Keratinocyte (primary cell): ENCODE data around the gene ANGPTL2. TPM values are rescaled to one million over a fixed set of nuclear protein-coding genes. Genes with fewer than 3 reads are reported as not detected.

Source experiments
- DNase-seq: peaks from one replicate; pipeline ENCODE4 v3.0.0-alpha.2; 2011; ENCODE audit warnings: low read depth, missing footprints, low spot score
- FAIRE-seq: peaks from 2 replicates; lab custom pipeline; 2011; peaks lifted over from hg19 to GRCh38; lab: Jason Lieb, UNC
- H2AFZ ChIP-seq: 2 replicates; pipeline ENCODE4 v1.6.0; 2012; ENCODE audit warnings: low read length, control low read depth, inconsistent platforms; ENCODE audit not compliant: control insufficient read depth
- H3K27ac ChIP-seq: 2 replicates; pipeline ENCODE4 v1.5.1; 2011; ENCODE audit warnings: low read length; ENCODE audit not compliant: control insufficient read depth, insufficient read depth
- H3K27me3 ChIP-seq: 3 replicates; pipeline ENCODE4 v1.6.0; 2011; ENCODE audit warnings: low read length; ENCODE audit not compliant: control insufficient read depth, insufficient read depth; ENCODE audit errors: extremely low read depth
- H3K36me3 ChIP-seq, 2 experiments: 2 replicates in 1 of 2; 3 replicates in 1 of 2; pipeline ENCODE4 v1.5.1; 2011; ENCODE audit warnings: low read length in 2 of 2, mild to moderate bottlenecking in 1 of 2; ENCODE audit not compliant: control insufficient read depth in 2 of 2, insufficient read depth in 2 of 2; ENCODE audit errors: extremely low read depth in 1 of 2
- H3K4me1 ChIP-seq: 3 replicates; pipeline ENCODE4 v1.5.1; 2011; ENCODE audit warnings: low read length; ENCODE audit not compliant: control insufficient read depth, insufficient read depth; ENCODE audit errors: extremely low read depth
- H3K4me2 ChIP-seq: 3 replicates; pipeline ENCODE4 v1.6.0; 2011; ENCODE audit warnings: low read depth, low read length; ENCODE audit not compliant: control insufficient read depth, insufficient read depth; ENCODE audit errors: extremely low read depth
- H3K4me3 ChIP-seq, 3 experiments: fragments of 200-600 bp in 1 of 3; sonication (generic) in 1 of 3; 2 replicates in 2 of 3; 3 replicates in 1 of 3; pipeline ENCODE4 v1.5.1; 2011 to 2016; ENCODE audit warnings: low read length in 3 of 3, mild to moderate bottlenecking in 3 of 3, control low read depth in 2 of 3, inconsistent platforms in 1 of 3, low read depth in 1 of 3, mixed read lengths in 1 of 3, mixed run types in 1 of 3, moderate library complexity in 1 of 3; ENCODE audit not compliant: control insufficient read depth in 2 of 3, insufficient read depth in 2 of 3; ENCODE audit errors: extremely low read depth in 1 of 3
- H3K79me2 ChIP-seq: 2 replicates; pipeline ENCODE4 v1.6.0; 2012; ENCODE audit warnings: low read length; ENCODE audit not compliant: control insufficient read depth, insufficient read depth
- H3K9ac ChIP-seq: 3 replicates; pipeline ENCODE4 v1.6.0; 2011; ENCODE audit warnings: low read length; ENCODE audit not compliant: control insufficient read depth, insufficient read depth; ENCODE audit errors: extremely low read depth
- H3K9me1 ChIP-seq: 3 replicates; pipeline ENCODE4 v1.6.0; 2011; ENCODE audit warnings: low read length; ENCODE audit not compliant: control insufficient read depth, insufficient read depth; ENCODE audit errors: extremely low read depth
- H3K9me3 ChIP-seq: 2 replicates; pipeline ENCODE4 v1.5.1; 2012; ENCODE audit warnings: low read depth, low read length; ENCODE audit not compliant: control insufficient read depth
- H4K20me1 ChIP-seq: 3 replicates; pipeline ENCODE4 v1.6.0; 2011; ENCODE audit warnings: low read length; ENCODE audit not compliant: control insufficient read depth, insufficient read depth; ENCODE audit errors: extremely low read depth
- EZH2 ChIP-seq: IDR thresholded peaks from one replicate; pipeline ENCODE4 v1.6.1; 2012; ENCODE audit warnings: inconsistent platforms, mild to moderate bottlenecking, low read length, moderate library complexity
- dilution Hi-C: fragments of 300-500 bp; cut with MboI; formaldehyde crosslinking; loops from one replicate; pipeline ENCODE4 v1.7.0; 2020; ENCODE audit warnings: low sequenced_read_pairs; ENCODE audit not compliant: extremely low pct_ligation_motif_present
- polyA plus RNA-seq, 5 experiments: library from polyadenylated mRNA; depleted of rRNA in 3 of 5; stranded (reverse) in 3 of 5; stranded (forward) in 1 of 5; unstranded in 1 of 5; fragments of >200 nt; gene quantifications; 1 replicate in 1 of 5; 2 replicates in 3 of 5; 3 replicates in 1 of 5; pipeline versions ENCODE4 v1.2.1 to v1.2.3, GENCODE V29; 2011 to 2012; ENCODE audit warnings: missing spikeins in 2 of 5, low read depth in 1 of 5, low replicate concordance in 1 of 5
- TF ChIP-seq, protein P1 (sequence below), 3 experiments: IDR thresholded peaks in 1 of 3; conservative IDR thresholded peaks in 1 of 3; optimal IDR thresholded peaks in 1 of 3; 2 replicates in 2 of 3; 3 replicates in 1 of 3; pipeline versions ENCODE3 to v1.5.1; 2011; ENCODE audit warnings: low read length in 3 of 3, mild to moderate bottlenecking in 3 of 3, moderate library complexity in 2 of 3, control low read depth in 1 of 3, inconsistent platforms in 1 of 3; ENCODE audit not compliant: insufficient read depth in 2 of 3; ENCODE audit errors: extremely low read depth in 1 of 3

The ANGPTL2 gene
- polyA plus RNA-seq, 1 donor (not counting 4 experiments of a cell fraction or from before 2014, with no cell fraction given): 0.18 TPM

- no peak overlapping the region for H2AFZ ChIP-seq
- H3K36me3 ChIP-seq: no peaks in the 10 kb centered on the region
- FAIRE-seq: no peak
- no peak for DNase-seq
- H3K79me2 ChIP-seq: no peaks in the 10 kb centered on the region
- no peak overlapping the region for H3K4me2 ChIP-seq
- dilution Hi-C loops: no loop called here
- H3K9me3 ChIP-seq: no peaks in the 10 kb centered on the region
- H3K27me3 ChIP-seq: no peaks in the 10 kb centered on the region
- H3K27ac ChIP-seq: no peak overlapping the region
- no peaks in the 10 kb centered on the region for H4K20me1 ChIP-seq
- H3K4me1 ChIP-seq: peaks cover 13% of the 10 kb centered on the region
- H3K9me1 ChIP-seq: no peaks in the 10 kb centered on the region
- TF ChIP-seq, protein P1, sequence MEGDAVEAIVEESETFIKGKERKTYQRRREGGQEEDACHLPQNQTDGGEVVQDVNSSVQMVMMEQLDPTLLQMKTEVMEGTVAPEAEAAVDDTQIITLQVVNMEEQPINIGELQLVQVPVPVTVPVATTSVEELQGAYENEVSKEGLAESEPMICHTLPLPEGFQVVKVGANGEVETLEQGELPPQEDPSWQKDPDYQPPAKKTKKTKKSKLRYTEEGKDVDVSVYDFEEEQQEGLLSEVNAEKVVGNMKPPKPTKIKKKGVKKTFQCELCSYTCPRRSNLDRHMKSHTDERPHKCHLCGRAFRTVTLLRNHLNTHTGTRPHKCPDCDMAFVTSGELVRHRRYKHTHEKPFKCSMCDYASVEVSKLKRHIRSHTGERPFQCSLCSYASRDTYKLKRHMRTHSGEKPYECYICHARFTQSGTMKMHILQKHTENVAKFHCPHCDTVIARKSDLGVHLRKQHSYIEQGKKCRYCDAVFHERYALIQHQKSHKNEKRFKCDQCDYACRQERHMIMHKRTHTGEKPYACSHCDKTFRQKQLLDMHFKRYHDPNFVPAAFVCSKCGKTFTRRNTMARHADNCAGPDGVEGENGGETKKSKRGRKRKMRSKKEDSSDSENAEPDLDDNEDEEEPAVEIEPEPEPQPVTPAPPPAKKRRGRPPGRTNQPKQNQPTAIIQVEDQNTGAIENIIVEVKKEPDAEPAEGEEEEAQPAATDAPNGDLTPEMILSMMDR (optimal IDR thresholded peaks at IDR 0.05 in 1 of 3, IDR thresholded peaks at IDR 0.05 in 1 of 3, conservative IDR thresholded peaks at IDR 0.05 in 1 of 3; ENCODE audit: extremely low read depth in 1 of 3, insufficient read depth in 2 of 3, low read length in 3 of 3): no peak
- TF ChIP-seq EZH2: no peak
- H3K9ac ChIP-seq: no peak overlapping the region
- no peak overlapping the region for H3K4me3 ChIP-seq
These were observed 55.6 kb downstream of the ANGPTL2 start for GRCh38 chr9:127066851-127067136.

DNA sequence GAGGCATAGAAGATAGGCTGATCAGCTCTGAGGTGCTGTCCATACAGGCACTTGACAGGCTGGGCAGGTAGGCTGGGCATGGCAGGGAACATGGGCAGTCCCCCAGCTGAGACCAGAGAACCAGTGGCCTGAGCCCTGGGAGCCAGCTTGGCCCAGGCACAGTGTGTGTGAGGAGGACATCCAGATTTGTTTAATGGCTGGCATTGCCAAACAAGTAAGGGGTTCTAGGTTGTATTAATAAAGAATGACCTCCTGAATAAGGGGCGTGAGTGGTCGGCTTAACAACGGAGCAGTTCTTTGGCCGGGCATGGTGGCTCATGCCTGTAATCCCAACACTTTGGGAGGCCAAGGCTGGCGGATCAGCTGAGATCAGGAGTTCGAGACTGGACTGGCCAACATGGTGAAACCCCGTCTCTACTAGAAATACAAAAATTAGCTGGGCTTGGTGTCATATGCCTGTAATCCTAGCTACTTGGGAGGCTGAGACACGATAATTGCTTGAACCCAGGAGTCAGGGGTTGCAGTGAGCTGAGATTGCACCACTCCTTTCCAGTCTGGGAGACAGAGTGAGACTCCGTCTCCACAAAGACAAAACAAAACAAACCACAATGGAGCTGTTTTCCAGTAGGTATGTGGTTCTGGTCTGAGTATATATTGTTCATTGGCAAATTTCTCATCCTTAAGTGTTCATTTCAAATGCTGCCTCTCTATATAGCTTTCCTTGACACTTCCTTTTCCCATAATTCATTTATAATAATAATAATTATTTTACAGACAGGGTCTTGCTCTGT is 56.2 kb downstream of the ANGPTL2 start:
- no peak overlapping the region for H3K4me3 ChIP-seq
- H3K9ac ChIP-seq: no peak overlapping the region
- TF ChIP-seq, protein P1 (optimal IDR thresholded peaks at IDR 0.05 in 1 of 3, IDR thresholded peaks at IDR 0.05 in 1 of 3, conservative IDR thresholded peaks at IDR 0.05 in 1 of 3; ENCODE audit: extremely low read depth in 1 of 3, insufficient read depth in 2 of 3, low read length in 3 of 3): no peak
- TF ChIP-seq EZH2: no peak
- FAIRE-seq: no peak
- dilution Hi-C loops: no loop called here
- H3K27me3 ChIP-seq: no peaks in the 10 kb centered on the region
- no peaks in the 10 kb centered on the region for H3K9me1 ChIP-seq
- H3K4me1 ChIP-seq: peaks cover 13% of the 10 kb centered on the region
- H3K27ac ChIP-seq: no peak overlapping the region
- no peaks in the 10 kb centered on the region for H4K20me1 ChIP-seq
- no peak overlapping the region for H3K4me2 ChIP-seq
- no peak overlapping the region for H2AFZ ChIP-seq
- no peak for DNase-seq
- H3K9me3 ChIP-seq: no peaks in the 10 kb centered on the region
- no peaks in the 10 kb centered on the region for H3K79me2 ChIP-seq
- H3K36me3 ChIP-seq: no peaks in the 10 kb centered on the region
